Urinary bladder (tissue), 4 donors: ENCODE data around the gene SPOCK1. TPM values are rescaled to one million over a fixed set of nuclear protein-coding genes. Genes with fewer than 3 reads are reported as not detected.
"Not testable (repeated sequence)": the region's sequence is repeated elsewhere in the genome, so short reads cannot be mapped to it uniquely, and the experiment has no call there.

Source experiments
- DNase-seq: peaks from one replicate; pipeline ENCODE4 v3.0.0-alpha.2; 2015; ENCODE audit errors: extremely low spot score
- H3K27ac ChIP-seq: one replicate; pipeline ENCODE4 v1.5.1; 2013; ENCODE audit warnings: low read depth, mild to moderate bottlenecking, moderate library complexity
- H3K36me3 ChIP-seq: one replicate; pipeline ENCODE4 v1.6.1; 2013; ENCODE audit warnings: mild to moderate bottlenecking, moderate library complexity; ENCODE audit not compliant: insufficient read depth
- H3K4me1 ChIP-seq: one replicate; pipeline ENCODE4 v1.6.1; 2013; ENCODE audit warnings: mild to moderate bottlenecking, moderate library complexity; ENCODE audit not compliant: insufficient read depth
- H3K4me3 ChIP-seq: one replicate; pipeline ENCODE4 v1.5.1; 2013; ENCODE audit warnings: low read depth, low read length
- WGBS: extraction: QIAGEN DNeasy Blood & Tissue Kit; methylation state at CpG from one replicate; pipeline ENCODE4 v1.1.7; 2013; 5-methylcytosine and 5-hydroxymethylcytosine counted together
- polyA plus RNA-seq: library from polyadenylated mRNA; stranded (reverse); fragments of 200-250 nt; gene quantifications from one replicate; pipeline ENCODE4 v1.2.3, GENCODE V29; 2013
- total RNA-seq: library from RNA; depleted of rRNA; stranded (reverse); fragments of >200 nt; gene quantifications from one replicate; pipeline ENCODE4 v1.2.3, GENCODE V29; 2014
- donor health status: healthy with polysubstance abuse.
- donor health status: healthy.

Gene SPOCK1
- 8.9 TPM for total RNA-seq
- polyA plus RNA-seq = 11.2 TPM

GRCh38 chr5:137498736-137499505 lies at the start of gene SPOCK1:
Gene SPOCK1 (minus strand): TSS chr5:137499326.
- no peak within 1 kb of the TSS for H3K27ac ChIP-seq
- H3K36me3 ChIP-seq = no peaks in the 10 kb centered on the region
- DNase-seq = no peak
- WGBS = under 1% methylated on average over 77 of the region's 78 CpGs
- peak within 1 kb of the TSS; percentile 40 for H3K4me3 ChIP-seq
- H3K4me1 ChIP-seq = no peaks in the 10 kb centered on the region

GRCh38 chr5:137545956-137546355 lies 46.8 kb upstream of the SPOCK1 start:
- H3K4me3 ChIP-seq = no peak overlapping the region
- no peaks in the 10 kb centered on the region for H3K36me3 ChIP-seq
- H3K4me1 ChIP-seq = no peaks in the 10 kb centered on the region
- no peak for DNase-seq
- H3K27ac ChIP-seq = no peak overlapping the region
- 86% methylated on average over 4 of the region's 4 CpGs for WGBS

- H3K27ac ChIP-seq = not testable (repeated sequence)
These were observed 36.3 kb upstream of the SPOCK1 start for GRCh38 chr5:137535449-137535848.

GRCh38 chr5:137533963-137534362 lies 34.8 kb upstream of the SPOCK1 start:
- 76% methylated on average over 5 of the region's 5 CpGs for WGBS
- Histone ChIP-seq H3K36me3 (no peaks in the 10 kb centered on the region), H3K4me3 (no peak overlapping the region), H3K4me1 (no peaks in the 10 kb centered on the region), H3K27ac (no peak overlapping the region)
- no peak for DNase-seq

More at GRCh38 chr5:137535449-137535848, 36.3 kb upstream of the SPOCK1 start:
- not testable (repeated sequence) for H3K4me3 ChIP-seq, H3K4me1 ChIP-seq, DNase-seq, H3K36me3 ChIP-seq
- WGBS = 77% methylated on average over 2 of the region's 2 CpGs

- Histone ChIP-seq H3K36me3 (no peaks in the 10 kb centered on the region), H3K4me3 (no peak overlapping the region), H3K4me1 (no peaks in the 10 kb centered on the region), H3K27ac (no peak overlapping the region)
- DNase-seq = no peak
These were observed 32.1 kb upstream of the SPOCK1 start for GRCh38 chr5:137531266-137531665.

- Histone ChIP-seq H3K4me3 (no peak overlapping the region), H3K27ac (no peak overlapping the region), H3K36me3 (no peaks in the 10 kb centered on the region), H3K4me1 (no peaks in the 10 kb centered on the region)
- no peak for DNase-seq
- 70% methylated on average over 3 of the region's 3 CpGs for WGBS
These were observed 22.1 kb upstream of the SPOCK1 start for GRCh38 chr5:137521246-137521645.

- no peak for DNase-seq
- no peak overlapping the region for H3K4me3 ChIP-seq
- H3K4me1 ChIP-seq = no peaks in the 10 kb centered on the region
- no peak overlapping the region for H3K27ac ChIP-seq
- no peaks in the 10 kb centered on the region for H3K36me3 ChIP-seq
- 79% methylated on average over 5 of the region's 5 CpGs for WGBS
These were observed 17.8 kb upstream of the SPOCK1 start for GRCh38 chr5:137516961-137517360.

- Histone ChIP-seq H3K36me3 (no peaks in the 10 kb centered on the region), H3K27ac (no peak overlapping the region), H3K4me3 (no peak overlapping the region), H3K4me1 (no peaks in the 10 kb centered on the region)
- DNase-seq = no peak
- 28% methylated on average over 7 of the region's 7 CpGs for WGBS
These were observed 17.2 kb upstream of the SPOCK1 start for GRCh38 chr5:137516251-137516797.

- Histone ChIP-seq H3K36me3 (no peaks in the 10 kb centered on the region), H3K4me1 (no peaks in the 10 kb centered on the region), H3K4me3 (no peak overlapping the region), H3K27ac (no peak overlapping the region)
- WGBS = 64% methylated on average over 5 of the region's 5 CpGs
- DNase-seq = no peak
These were observed 16.1 kb upstream of the SPOCK1 start for GRCh38 chr5:137515238-137515637.

- 25% methylated on average over 1 of the region's 1 CpG for WGBS
- Histone ChIP-seq H3K4me1 (no peaks in the 10 kb centered on the region), H3K27ac (no peak overlapping the region), H3K36me3 (no peaks in the 10 kb centered on the region), H3K4me3 (no peak overlapping the region)
- DNase-seq = no peak
These were observed 11.5 kb upstream of the SPOCK1 start for GRCh38 chr5:137510671-137511070.

- H3K27ac ChIP-seq = no peak overlapping the region
- no peaks in the 10 kb centered on the region for H3K4me1 ChIP-seq
- no peaks in the 10 kb centered on the region for H3K36me3 ChIP-seq
- WGBS = 78% methylated on average over 5 of the region's 5 CpGs
- DNase-seq = no peak
- H3K4me3 ChIP-seq = no peak overlapping the region
These were observed 8.0 kb upstream of the SPOCK1 start for GRCh38 chr5:137507150-137507549.

GRCh38 chr5:137506296-137506695 lies 7.2 kb upstream of the SPOCK1 start:
- Histone ChIP-seq H3K27ac (no peak overlapping the region), H3K36me3 (no peaks in the 10 kb centered on the region), H3K4me3 (no peak overlapping the region), H3K4me1 (no peaks in the 10 kb centered on the region)
- DNase-seq = no peak
- WGBS = 76% methylated on average over 4 of the region's 4 CpGs

GRCh38 chr5:137504916-137505315 lies 5.8 kb upstream of the SPOCK1 start:
- H3K4me3 ChIP-seq = no peak overlapping the region
- H3K36me3 ChIP-seq = no peaks in the 10 kb centered on the region
- no peak for DNase-seq
- no peak overlapping the region for H3K27ac ChIP-seq
- H3K4me1 ChIP-seq = no peaks in the 10 kb centered on the region

- H3K27ac ChIP-seq = no peak overlapping the region
- no peaks in the 10 kb centered on the region for H3K4me1 ChIP-seq
- H3K36me3 ChIP-seq = no peaks in the 10 kb centered on the region
- no peak overlapping the region for H3K4me3 ChIP-seq
- no peak for DNase-seq
These were observed 4.3 kb upstream of the SPOCK1 start for GRCh38 chr5:137503456-137503855.
